Liver (tissue), 9 donors: ENCODE results near the gene RPTOR. TPM values are rescaled to one million over a fixed set of nuclear protein-coding genes. Genes with fewer than 3 reads are reported as not detected.

Experiments
- DNase-seq: peaks from one replicate; pipeline ENCODE4 v3.0.0-alpha.2; 2017; ENCODE audit warnings: low spot score
- H3K27ac ChIP-seq, 2 donors: one replicate each; pipeline ENCODE4 v1.7.0; 2013; ENCODE audit warnings: inconsistent platforms in 2 of 2, low read length in 2 of 2, control low read depth in 1 of 2, low read depth in 1 of 2, mild to moderate bottlenecking in 1 of 2
- H3K27me3 ChIP-seq, 4 donors: one replicate each; pipeline versions ENCODE4 v1.6.1 to v1.7.0; 2013; ENCODE audit warnings: low read length in 3 of 4, inconsistent platforms in 1 of 4, mild to moderate bottlenecking in 1 of 4, moderate library complexity in 1 of 4; ENCODE audit not compliant: control insufficient read depth in 4 of 4, insufficient read depth in 4 of 4
- H3K36me3 ChIP-seq, 4 donors: one replicate each; pipeline versions ENCODE4 v1.6.1 to v1.7.0; 2013; ENCODE audit warnings: low read length in 3 of 4, mild to moderate bottlenecking in 3 of 4, low read depth in 1 of 4, moderate library complexity in 1 of 4; ENCODE audit not compliant: control insufficient read depth in 4 of 4, insufficient read depth in 3 of 4
- H3K4me1 ChIP-seq, 4 donors: one replicate each; pipeline versions ENCODE4 v1.6.1 to v1.7.0; 2013; ENCODE audit warnings: low read length in 3 of 4, mild to moderate bottlenecking in 3 of 4, moderate library complexity in 1 of 4; ENCODE audit not compliant: control insufficient read depth in 4 of 4, insufficient read depth in 4 of 4
- H3K4me3 ChIP-seq, 3 donors: one replicate each; pipeline versions ENCODE4 v1.6.1 to v1.7.0; 2013; ENCODE audit warnings: low read length in 3 of 3, control low read depth in 1 of 3, low read depth in 1 of 3, mild to moderate bottlenecking in 1 of 3
- H3K9ac ChIP-seq, 2 donors: one replicate each; pipeline ENCODE4 v1.7.0; 2013; ENCODE audit warnings: low read length in 2 of 2, mild to moderate bottlenecking in 2 of 2, moderate library complexity in 2 of 2, control low read depth in 1 of 2, low read depth in 1 of 2
- H3K9me3 ChIP-seq, 4 donors: one replicate each; pipeline versions ENCODE4 v1.6.1 to v1.7.0; 2013; ENCODE audit warnings: low read length in 3 of 4; ENCODE audit not compliant: control insufficient read depth in 4 of 4
- ATF3 ChIP-seq: IDR thresholded peaks from 2 replicates; pipeline ENCODE4 v1.6.1; 2016; ENCODE audit warnings: antibody characterized with exemption
- CTCF ChIP-seq: fragments of 150-350 bp; IDR thresholded peaks from 2 replicates; pipeline ENCODE4 v1.5.1; 2017; ENCODE audit warnings: improper control_type of control experiment, low read depth, low read length; ENCODE audit not compliant: missing input control
- EGR1 ChIP-seq, 2 donors: IDR thresholded peaks; 2 replicates each; pipeline ENCODE4 v1.6.1; 2016 to 2018; ENCODE audit warnings: antibody characterized with exemption in 2 of 2, low read depth in 2 of 2
- FOXA2 ChIP-seq: IDR thresholded peaks from 2 replicates; pipeline ENCODE4 v1.6.1; 2016; ENCODE audit warnings: antibody characterized with exemption
- GABPA ChIP-seq, 2 donors: IDR thresholded peaks in 1 of 2; conservative IDR thresholded peaks in 1 of 2; 2 replicates each; pipeline ENCODE4 v1.6.1; 2016; ENCODE audit warnings: antibody characterized with exemption in 2 of 2, mild to moderate bottlenecking in 1 of 2, moderate library complexity in 1 of 2
- HNF4A ChIP-seq, 2 donors: conservative IDR thresholded peaks; 2 replicates each; pipeline ENCODE4 v1.6.1; 2016; ENCODE audit warnings: antibody characterized with exemption in 2 of 2, mild to moderate bottlenecking in 2 of 2
- HNF4G ChIP-seq: IDR thresholded peaks from 2 replicates; pipeline ENCODE4 v1.6.1; 2016; ENCODE audit warnings: antibody characterized with exemption
- JUND ChIP-seq, 2 donors: IDR thresholded peaks; 2 replicates each; pipeline ENCODE4 v1.6.1; 2016; ENCODE audit warnings: antibody characterized with exemption in 2 of 2
- MAX ChIP-seq: IDR thresholded peaks from 2 replicates; pipeline ENCODE4 v1.6.1; 2016; ENCODE audit warnings: antibody characterized with exemption
- NR2F2 ChIP-seq: IDR thresholded peaks from 2 replicates; pipeline ENCODE4 v1.6.1; 2016; ENCODE audit warnings: antibody characterized with exemption
- RAD21 ChIP-seq, 2 donors: IDR thresholded peaks; 2 replicates each; pipeline ENCODE4 v1.6.1; 2016; ENCODE audit warnings: antibody characterized with exemption in 2 of 2, mild to moderate bottlenecking in 2 of 2
- REST ChIP-seq: IDR thresholded peaks from 2 replicates; pipeline ENCODE4 v1.6.1; 2016; ENCODE audit warnings: antibody characterized with exemption, mild to moderate bottlenecking
- RXRA ChIP-seq, 2 donors: IDR thresholded peaks; 2 replicates each; pipeline ENCODE4 v1.6.1; 2017 to 2018; ENCODE audit warnings: antibody characterized with exemption in 2 of 2, mild to moderate bottlenecking in 1 of 2
- SP1 ChIP-seq: IDR thresholded peaks from 2 replicates; pipeline ENCODE4 v1.6.1; 2018; ENCODE audit warnings: antibody characterized with exemption, mild to moderate bottlenecking
- TAF1 ChIP-seq: conservative IDR thresholded peaks from 2 replicates; pipeline ENCODE4 v1.6.1; 2016; ENCODE audit warnings: antibody characterized with exemption, mild to moderate bottlenecking
- YY1 ChIP-seq: IDR thresholded peaks from 2 replicates; pipeline ENCODE4 v1.6.1; 2016; ENCODE audit warnings: antibody characterized with exemption, mild to moderate bottlenecking
- ZBTB33 ChIP-seq: IDR thresholded peaks from 2 replicates; pipeline ENCODE4 v1.6.1; 2016; ENCODE audit warnings: antibody characterized with exemption
- WGBS: extraction: QIAGEN DNeasy Blood & Tissue Kit; methylation state at CpG from one replicate; pipeline ENCODE4 v1.1.7; 2013; 5-methylcytosine and 5-hydroxymethylcytosine counted together
- polyA plus RNA-seq, 2 donors: library from polyadenylated mRNA; stranded (reverse) in 1 of 2; unstranded in 1 of 2; fragments of 200-250 nt in 1 of 2; fragments of >200 nt in 1 of 2; fragmentation: Nextera tagmentation in 1 of 2; extraction: Ambion mirVana in 1 of 2; gene quantifications; one replicate each; pipeline versions ENCODE4 v1.2.1 to v1.2.3, GENCODE V29; 2013 to 2015
- total RNA-seq, 2 donors: library from RNA; depleted of rRNA; stranded (reverse); fragments of >200 nt; gene quantifications; one replicate each; pipeline ENCODE4 v1.2.3, GENCODE V29; 2014
- donor health status: healthy.
- donor health status: healthy.
- donor health status: healthy.
- donor health status: healthy.
- donor health status: healthy.

The RPTOR gene
- total and polyA plus RNA-seq, 4 donors: 4.8 to 25.4 (median 11.6) TPM

- Histone ChIP-seq H3K27me3 (no peaks in the 10 kb centered on the region), H3K27ac (no peak overlapping the region), H3K9ac (no peak overlapping the region), H3K36me3 (peaks cover 0 to 7% (median 0%) of the 10 kb centered on the region in 4 donors), H3K9me3 (no peaks in the 10 kb centered on the region), H3K4me3 (no peak overlapping the region), H3K4me1 (no peaks in the 10 kb centered on the region)
- 88% methylated on average over 6 of the region's 6 CpGs for WGBS
- DNase-seq: no peak
- TF ChIP-seq HNF4A (conservative IDR thresholded peaks at IDR 0.05) (no peak), REST (no peak), EGR1 (IDR thresholded peaks at IDR 0.05; ENCODE audit: low read depth in 2 of 2) (no peak), JUND (IDR thresholded peaks at IDR 0.05) (no peak), TAF1 (no peak), YY1 (no peak), ZBTB33 (no peak), HNF4G (no peak), CTCF (no peak), RAD21 (IDR thresholded peaks at IDR 0.05) (no peak), GABPA (IDR thresholded peaks at IDR 0.05 in 1 of 2, conservative IDR thresholded peaks at IDR 0.05 in 1 of 2) (no peak)
Measured at GRCh38 chr17:80768389-80768788, 223.8 kb downstream of the RPTOR start.

GRCh38 chr17:80768936-80769335, 224.3 kb downstream of the RPTOR start:
- Histone ChIP-seq H3K27ac (no peak overlapping the region), H3K9me3 (no peaks in the 10 kb centered on the region), H3K4me1 (no peaks in the 10 kb centered on the region), H3K36me3 (peaks cover 0 to 7% (median 0%) of the 10 kb centered on the region in 4 donors), H3K27me3 (no peaks in the 10 kb centered on the region), H3K9ac (no peak overlapping the region), H3K4me3 (no peak overlapping the region)
- TF ChIP-seq HNF4A (conservative IDR thresholded peaks at IDR 0.05) (no peak), ATF3 (no peak), SP1 (no peak), FOXA2 (no peak), EGR1 (IDR thresholded peaks at IDR 0.05; ENCODE audit: low read depth in 2 of 2) (no peak), REST (no peak), MAX (no peak), CTCF (no peak), JUND (IDR thresholded peaks at IDR 0.05) (no peak), YY1 (no peak), RXRA (IDR thresholded peaks at IDR 0.05) (no peak), NR2F2 (no peak)
- no peak for DNase-seq
- 97% methylated on average over 10 of the region's 10 CpGs for WGBS
